Measurements from ENCODE around the gene GRIP2.

The GRIP2 gene

DNA sequence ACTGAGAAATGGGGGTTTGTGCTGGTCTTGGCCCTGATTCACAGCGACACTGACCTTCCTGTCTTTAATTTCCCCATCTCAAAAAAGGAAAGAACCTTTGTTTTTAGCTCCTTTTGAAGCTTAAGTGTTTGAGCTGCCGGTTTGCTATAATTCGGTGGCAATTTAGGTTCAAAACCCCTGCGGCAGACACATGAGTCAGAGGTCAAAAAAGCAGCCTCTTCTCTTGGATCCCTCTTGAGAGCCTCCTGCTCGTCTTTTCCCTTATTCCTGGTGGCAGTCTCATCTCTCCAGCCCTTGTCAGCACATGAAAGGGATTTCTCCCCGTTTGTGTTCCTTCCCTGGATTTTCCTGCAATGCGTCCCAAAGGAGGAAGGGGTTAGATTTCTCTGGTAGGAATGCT, 64.5 kb downstream of the GRIP2 start:
- no peaks in the 10 kb centered on the region for H3K79me2 ChIP-seq (ENCODE audit: control insufficient read depth, insufficient read depth, low read length)
- no peak overlapping the region for H4K8ac ChIP-seq (ENCODE audit: low read depth, low read length)
- H3K27me3 ChIP-seq (ENCODE audit: insufficient read depth, low read length, poor library complexity): no peaks in the 10 kb centered on the region
- no peak overlapping the region for H3K4me2 ChIP-seq (ENCODE audit: low read length)
- no CpG with 5 or more reads among the region's 7 CpGs for WGBS (ENCODE audit: extremely low coverage, insufficient coverage, low lambda C conversion rate)
- H2BK120ac ChIP-seq (ENCODE audit: low read depth, low read length): no peak overlapping the region
- H3K27ac ChIP-seq (ENCODE audit: low read depth, low read length): no peak overlapping the region
- no peak overlapping the region for H3K4me3 ChIP-seq (ENCODE audit: low read length)
- no peak for DNase-seq
- no peaks in the 10 kb centered on the region for H3K79me1 ChIP-seq (ENCODE audit: low read length)
- H3K4me1 ChIP-seq (ENCODE audit: control insufficient read depth, low read depth, low read length): no peaks in the 10 kb centered on the region
- no peak overlapping the region for H4K5ac ChIP-seq (ENCODE audit: low read length)
- no peak overlapping the region for H2BK5ac ChIP-seq (ENCODE audit: low read length)
- no peak overlapping the region for H2AK5ac ChIP-seq (ENCODE audit: low read length)
- H3K4ac ChIP-seq (ENCODE audit: low read depth, low read length): no peak overlapping the region
- peaks cover 24% of the 10 kb centered on the region for H3K36me3 ChIP-seq (ENCODE audit: control insufficient read depth, insufficient read depth, low read length)
- H3K23ac ChIP-seq (ENCODE audit: low read length): no peak overlapping the region
- no peak overlapping the region for H3K9ac ChIP-seq (ENCODE audit: low read length)
- no peak overlapping the region for H3K18ac ChIP-seq (ENCODE audit: low read length)
- H3K56ac ChIP-seq (ENCODE audit: low read length): no peak overlapping the region
- no peak overlapping the region for H2BK15ac ChIP-seq (replicated peaks; ENCODE audit: low read depth)

DNA sequence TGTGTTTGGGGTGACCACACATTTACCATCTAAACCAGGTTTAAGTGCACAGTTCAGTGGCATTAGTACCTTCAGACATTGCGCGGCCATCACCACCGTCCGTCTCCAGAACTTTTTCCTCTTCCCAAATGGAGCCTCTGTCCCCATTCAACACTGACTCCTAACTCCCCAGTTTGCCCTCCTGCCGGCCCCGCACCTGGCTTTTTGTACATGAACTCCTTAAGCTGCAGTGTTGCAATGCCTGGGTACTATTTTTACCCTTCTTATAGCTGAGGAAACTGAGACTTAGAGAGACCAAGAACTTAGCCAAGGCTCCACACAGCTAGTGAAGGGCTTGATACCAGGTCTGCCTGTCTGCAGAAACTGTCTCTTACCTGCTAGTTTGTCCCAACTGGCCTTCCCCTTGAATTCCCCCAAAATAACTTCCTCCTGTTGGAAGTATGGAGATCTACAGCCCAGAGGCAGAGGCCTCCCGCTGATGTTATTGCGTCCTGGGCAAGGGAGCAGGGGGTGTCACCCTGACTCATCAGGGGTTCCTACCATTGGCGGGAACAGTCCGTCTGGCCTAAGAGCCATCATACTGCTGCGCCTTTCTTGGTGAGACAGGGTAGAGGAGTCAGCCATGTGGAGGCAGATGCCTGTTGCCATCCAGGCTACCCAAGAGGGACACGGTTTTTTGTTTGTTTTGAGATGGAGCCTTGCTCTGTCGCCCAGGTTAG, 65.6 kb downstream of the GRIP2 start:
- peaks cover 24% of the 10 kb centered on the region for H3K36me3 ChIP-seq (ENCODE audit: control insufficient read depth, insufficient read depth, low read length)
- H3K27ac ChIP-seq (ENCODE audit: low read depth, low read length): no peak overlapping the region
- H3K9ac ChIP-seq (ENCODE audit: low read length): no peak overlapping the region
- H4K5ac ChIP-seq (ENCODE audit: low read length): no peak overlapping the region
- no peak overlapping the region for H3K4me2 ChIP-seq (ENCODE audit: low read length)
- H3K27me3 ChIP-seq (ENCODE audit: insufficient read depth, low read length, poor library complexity): no peaks in the 10 kb centered on the region
- no peak overlapping the region for H3K4ac ChIP-seq (ENCODE audit: low read depth, low read length)
- no peak for DNase-seq
- no peaks in the 10 kb centered on the region for H3K79me1 ChIP-seq (ENCODE audit: low read length)
- H3K4me1 ChIP-seq (ENCODE audit: control insufficient read depth, low read depth, low read length): no peaks in the 10 kb centered on the region
- no peak overlapping the region for H2AK5ac ChIP-seq (ENCODE audit: low read length)
- no peaks in the 10 kb centered on the region for H3K79me2 ChIP-seq (ENCODE audit: control insufficient read depth, insufficient read depth, low read length)
- no peak overlapping the region for H4K8ac ChIP-seq (ENCODE audit: low read depth, low read length)
- no peak overlapping the region for H3K18ac ChIP-seq (ENCODE audit: low read length)
- no peak overlapping the region for H3K23ac ChIP-seq (ENCODE audit: low read length)
- H3K56ac ChIP-seq (ENCODE audit: low read length): no peak overlapping the region
- no peak overlapping the region for H2BK120ac ChIP-seq (ENCODE audit: low read depth, low read length)
- H2BK15ac ChIP-seq (replicated peaks; ENCODE audit: low read depth): no peak overlapping the region
- no peak overlapping the region for H2BK5ac ChIP-seq (ENCODE audit: low read length)
- WGBS (ENCODE audit: extremely low coverage, insufficient coverage, low lambda C conversion rate): no CpG with 5 or more reads among the region's 13 CpGs
- no peak overlapping the region for H3K4me3 ChIP-seq (ENCODE audit: low read length)

DNA sequence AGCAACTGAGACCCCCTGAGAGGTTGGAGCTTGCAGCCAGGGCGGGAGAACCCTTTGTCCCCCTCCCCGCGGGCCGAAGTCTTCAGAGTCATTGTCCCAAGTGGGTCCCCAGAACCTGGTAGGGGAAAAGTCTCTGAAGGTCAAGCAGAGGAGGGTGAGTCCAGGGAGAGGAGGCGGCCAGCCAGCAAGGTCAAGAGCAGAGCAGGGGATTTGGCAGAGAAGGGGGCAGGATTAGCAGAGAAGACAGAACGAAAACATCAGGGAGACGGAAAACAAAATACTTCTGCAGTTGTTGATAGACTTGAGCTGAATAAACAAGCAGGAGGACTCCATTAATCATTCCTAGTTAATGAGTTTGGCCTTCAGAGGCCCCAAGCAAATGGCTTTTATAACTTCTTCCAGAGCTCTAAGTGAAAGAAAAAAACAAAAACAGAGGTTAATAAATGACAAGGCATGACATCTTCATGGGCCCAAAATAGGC, 66.7 kb downstream of the GRIP2 start:
- Histone ChIP-seq H3K18ac (ENCODE audit: low read length) (no peak overlapping the region), H3K27me3 (ENCODE audit: insufficient read depth, low read length, poor library complexity) (no peaks in the 10 kb centered on the region), H4K8ac (ENCODE audit: low read depth, low read length) (no peak overlapping the region), H2BK15ac (replicated peaks; ENCODE audit: low read depth) (no peak overlapping the region), H3K27ac (ENCODE audit: low read depth, low read length) (no peak overlapping the region), H3K79me2 (ENCODE audit: control insufficient read depth, insufficient read depth, low read length) (no peaks in the 10 kb centered on the region), H3K36me3 (ENCODE audit: control insufficient read depth, insufficient read depth, low read length) (peaks cover 20% of the 10 kb centered on the region), H3K4me1 (ENCODE audit: control insufficient read depth, low read depth, low read length) (no peaks in the 10 kb centered on the region), H3K4me3 (ENCODE audit: low read length) (no peak overlapping the region), H4K5ac (ENCODE audit: low read length) (no peak overlapping the region), H2BK120ac (ENCODE audit: low read depth, low read length) (no peak overlapping the region), H3K56ac (ENCODE audit: low read length) (no peak overlapping the region), H3K4ac (ENCODE audit: low read depth, low read length) (no peak overlapping the region), H3K79me1 (ENCODE audit: low read length) (no peaks in the 10 kb centered on the region), H3K4me2 (ENCODE audit: low read length) (no peak overlapping the region), H3K9ac (ENCODE audit: low read length) (no peak overlapping the region), H2BK5ac (ENCODE audit: low read length) (no peak overlapping the region), H2AK5ac (ENCODE audit: low read length) (no peak overlapping the region), H3K23ac (ENCODE audit: low read length) (no peak overlapping the region)
- DNase-seq: no peak
- WGBS (ENCODE audit: extremely low coverage, insufficient coverage, low lambda C conversion rate): no CpG with 5 or more reads among the region's 7 CpGs

DNA sequence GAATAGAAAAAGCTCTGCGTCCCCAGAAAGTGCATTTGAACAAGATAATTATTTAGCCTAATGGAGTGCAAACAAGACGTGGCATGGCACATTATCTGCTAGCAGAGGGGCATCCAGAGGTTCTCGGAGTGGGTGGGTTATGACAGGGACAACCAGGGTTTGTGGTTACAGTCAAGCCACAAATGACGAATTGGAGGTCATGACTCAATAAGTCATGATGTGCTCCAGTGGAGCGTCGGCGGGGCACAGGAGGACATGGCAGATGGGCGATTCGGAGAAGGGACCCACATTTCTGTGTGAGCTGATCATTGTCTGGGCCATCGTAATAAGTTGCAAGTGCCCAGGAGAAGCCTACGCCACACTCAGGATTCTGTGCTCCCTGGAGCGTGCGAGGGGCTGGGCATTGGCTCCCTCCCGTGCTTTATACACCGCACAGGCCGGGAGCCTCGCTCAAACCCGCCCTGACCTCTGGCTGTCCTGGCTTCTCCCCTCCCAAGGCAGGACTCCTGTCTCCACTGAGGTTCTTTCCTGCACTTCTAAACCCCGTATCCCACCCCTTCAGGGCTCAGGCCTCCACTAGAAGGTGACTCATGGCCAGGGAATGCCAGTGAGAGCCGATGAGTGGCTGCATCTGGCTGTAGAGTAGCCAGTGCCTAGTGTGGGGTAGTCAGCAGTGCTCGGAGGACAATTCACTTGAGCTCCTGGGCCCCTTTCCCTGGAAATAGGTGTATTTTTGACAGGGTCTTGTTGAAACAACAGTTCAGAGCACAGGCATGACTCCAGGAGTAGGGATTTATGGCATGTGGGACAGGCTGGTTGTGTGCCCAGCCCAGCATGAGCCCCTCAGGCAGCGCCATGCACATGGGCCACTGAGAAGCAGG, 67.4 kb downstream of the GRIP2 start:
- H3K4me3 ChIP-seq (ENCODE audit: low read length): no peak overlapping the region
- H3K27ac ChIP-seq (ENCODE audit: low read depth, low read length): no peak overlapping the region
- peaks cover 18% of the 10 kb centered on the region for H3K36me3 ChIP-seq (ENCODE audit: control insufficient read depth, insufficient read depth, low read length)
- H3K23ac ChIP-seq (ENCODE audit: low read length): no peak overlapping the region
- no peak overlapping the region for H3K18ac ChIP-seq (ENCODE audit: low read length)
- H4K5ac ChIP-seq (ENCODE audit: low read length): no peak overlapping the region
- H2BK120ac ChIP-seq (ENCODE audit: low read depth, low read length): no peak overlapping the region
- H4K8ac ChIP-seq (ENCODE audit: low read depth, low read length): no peak overlapping the region
- no peak overlapping the region for H3K4ac ChIP-seq (ENCODE audit: low read depth, low read length)
- no CpG with 5 or more reads among the region's 22 CpGs for WGBS (ENCODE audit: extremely low coverage, insufficient coverage, low lambda C conversion rate)
- H3K9ac ChIP-seq (ENCODE audit: low read length): no peak overlapping the region
- peak; percentile 88 for DNase-seq
- peak overlapping the region; percentile 49 for H3K56ac ChIP-seq (ENCODE audit: low read length)
- H3K79me1 ChIP-seq (ENCODE audit: low read length): no peaks in the 10 kb centered on the region
- no peaks in the 10 kb centered on the region for H3K4me1 ChIP-seq (ENCODE audit: control insufficient read depth, low read depth, low read length)
- H3K79me2 ChIP-seq (ENCODE audit: control insufficient read depth, insufficient read depth, low read length): no peaks in the 10 kb centered on the region
- H2AK5ac ChIP-seq (ENCODE audit: low read length): no peak overlapping the region
- H3K4me2 ChIP-seq (ENCODE audit: low read length): no peak overlapping the region
- no peak overlapping the region for H2BK15ac ChIP-seq (replicated peaks; ENCODE audit: low read depth)
- H2BK5ac ChIP-seq (ENCODE audit: low read length): no peak overlapping the region
- H3K27me3 ChIP-seq (ENCODE audit: insufficient read depth, low read length, poor library complexity): no peaks in the 10 kb centered on the region

DNA sequence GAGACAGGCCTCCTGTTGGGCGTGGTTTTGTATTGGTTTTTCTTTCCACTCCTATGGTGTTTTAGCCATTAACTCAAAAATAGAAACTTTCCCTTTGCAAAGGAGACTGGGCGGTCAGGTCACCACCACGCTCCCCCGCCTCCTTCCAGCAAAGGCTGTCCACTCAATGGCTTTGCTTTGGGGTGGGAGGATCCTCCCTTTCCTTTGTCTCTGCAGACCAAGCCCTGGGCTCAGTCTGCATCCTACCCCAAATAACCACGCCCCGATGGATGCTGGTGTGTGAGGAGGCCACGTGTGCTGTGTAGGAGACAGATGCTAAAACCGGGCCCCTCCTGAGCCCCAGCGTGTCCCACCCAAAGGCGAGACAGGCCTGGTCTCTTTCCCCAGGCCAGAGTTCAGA, 68.5 kb downstream of the GRIP2 start:
- Histone ChIP-seq H3K56ac (ENCODE audit: low read length) (no peak overlapping the region), H3K79me1 (ENCODE audit: low read length) (no peaks in the 10 kb centered on the region), H3K4me1 (ENCODE audit: control insufficient read depth, low read depth, low read length) (no peaks in the 10 kb centered on the region), H3K18ac (ENCODE audit: low read length) (no peak overlapping the region), H3K79me2 (ENCODE audit: control insufficient read depth, insufficient read depth, low read length) (no peaks in the 10 kb centered on the region), H2BK5ac (ENCODE audit: low read length) (no peak overlapping the region), H3K9ac (ENCODE audit: low read length) (no peak overlapping the region), H2BK15ac (replicated peaks; ENCODE audit: low read depth) (no peak overlapping the region), H2BK120ac (ENCODE audit: low read depth, low read length) (no peak overlapping the region), H3K36me3 (ENCODE audit: control insufficient read depth, insufficient read depth, low read length) (peaks cover 15% of the 10 kb centered on the region), H3K4ac (ENCODE audit: low read depth, low read length) (no peak overlapping the region), H3K27ac (ENCODE audit: low read depth, low read length) (no peak overlapping the region), H4K5ac (ENCODE audit: low read length) (no peak overlapping the region), H2AK5ac (ENCODE audit: low read length) (no peak overlapping the region), H3K27me3 (ENCODE audit: insufficient read depth, low read length, poor library complexity) (no peaks in the 10 kb centered on the region), H4K8ac (ENCODE audit: low read depth, low read length) (no peak overlapping the region), H3K4me3 (ENCODE audit: low read length) (no peak overlapping the region), H3K23ac (ENCODE audit: low read length) (no peak overlapping the region), H3K4me2 (ENCODE audit: low read length) (no peak overlapping the region)
- no peak for DNase-seq
- WGBS (ENCODE audit: extremely low coverage, insufficient coverage, low lambda C conversion rate): no CpG with 5 or more reads among the region's 10 CpGs
